GM19455 (cell line): ENCODE data around the gene MMP25.
"Not testable (repeated sequence)": the region's sequence is repeated elsewhere in the genome, so short reads cannot be mapped to it uniquely, and the experiment has no call there.

ENCODE experiments used
- ATAC-seq: cut with Tn5 transposase; IDR thresholded peaks from one replicate; pipeline ENCODE4 v1.9.1; 2021; ENCODE audit not compliant: unreplicated experiment

MMP25 gene

DNA sequence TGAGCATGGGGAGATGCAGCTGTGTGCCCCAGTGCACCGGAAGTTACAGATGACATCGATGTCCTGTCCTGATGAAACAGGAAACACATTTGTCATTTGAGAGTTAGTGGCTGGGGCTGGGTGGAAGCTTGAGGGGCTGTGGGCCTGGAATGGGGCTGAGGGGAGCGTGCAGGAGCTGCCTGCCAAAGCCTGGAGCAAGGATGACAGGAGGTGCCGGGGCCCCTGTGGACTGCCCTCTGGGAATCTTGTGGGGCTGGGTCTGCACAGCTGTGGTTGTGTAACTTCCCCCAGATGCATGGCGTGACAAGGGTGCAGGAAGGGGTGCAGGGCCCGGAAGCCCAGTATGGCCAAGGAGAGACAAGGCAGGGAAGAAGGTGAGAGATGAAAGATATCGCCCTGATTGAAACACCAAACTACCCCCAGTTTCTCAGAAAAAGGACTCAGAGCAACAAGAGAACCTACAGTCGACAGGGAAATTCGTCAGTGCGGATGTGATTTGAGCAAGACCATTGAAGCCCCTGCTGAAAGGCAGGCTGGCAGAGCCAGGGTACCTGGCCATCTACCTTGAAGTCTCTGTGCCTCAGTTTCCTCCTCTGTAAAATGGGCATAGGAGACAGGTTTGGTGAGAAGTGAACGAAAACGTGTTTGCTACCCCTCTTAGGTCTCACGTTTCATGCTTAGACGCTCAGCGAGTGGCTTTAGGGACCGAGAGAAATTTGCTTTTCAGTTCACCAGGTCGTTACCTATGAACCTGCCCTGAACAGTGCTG is 8.8 kb downstream of the MMP25 start:
- ATAC-seq = no peak

DNA sequence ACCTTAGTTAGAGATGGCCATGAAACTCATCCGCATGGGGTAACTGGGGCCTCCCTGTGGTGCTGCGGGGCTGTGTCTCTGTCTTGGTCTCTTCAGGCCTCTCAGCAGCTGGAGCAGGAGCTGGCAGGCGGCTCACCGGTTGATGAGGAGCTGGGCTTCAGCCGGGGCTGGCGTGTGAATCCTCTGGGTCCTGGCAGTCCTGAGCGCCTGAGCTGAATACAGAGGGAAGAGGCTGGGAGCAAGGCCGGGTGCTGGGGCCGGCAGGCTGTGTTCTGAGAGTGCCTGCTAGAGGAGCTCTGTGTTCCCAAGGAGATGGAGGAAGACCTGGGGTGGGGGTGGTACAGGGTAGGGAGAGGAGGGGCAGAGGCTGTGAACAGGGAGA is 9.4 kb downstream of the MMP25 start:
- not testable (repeated sequence) for ATAC-seq

DNA sequence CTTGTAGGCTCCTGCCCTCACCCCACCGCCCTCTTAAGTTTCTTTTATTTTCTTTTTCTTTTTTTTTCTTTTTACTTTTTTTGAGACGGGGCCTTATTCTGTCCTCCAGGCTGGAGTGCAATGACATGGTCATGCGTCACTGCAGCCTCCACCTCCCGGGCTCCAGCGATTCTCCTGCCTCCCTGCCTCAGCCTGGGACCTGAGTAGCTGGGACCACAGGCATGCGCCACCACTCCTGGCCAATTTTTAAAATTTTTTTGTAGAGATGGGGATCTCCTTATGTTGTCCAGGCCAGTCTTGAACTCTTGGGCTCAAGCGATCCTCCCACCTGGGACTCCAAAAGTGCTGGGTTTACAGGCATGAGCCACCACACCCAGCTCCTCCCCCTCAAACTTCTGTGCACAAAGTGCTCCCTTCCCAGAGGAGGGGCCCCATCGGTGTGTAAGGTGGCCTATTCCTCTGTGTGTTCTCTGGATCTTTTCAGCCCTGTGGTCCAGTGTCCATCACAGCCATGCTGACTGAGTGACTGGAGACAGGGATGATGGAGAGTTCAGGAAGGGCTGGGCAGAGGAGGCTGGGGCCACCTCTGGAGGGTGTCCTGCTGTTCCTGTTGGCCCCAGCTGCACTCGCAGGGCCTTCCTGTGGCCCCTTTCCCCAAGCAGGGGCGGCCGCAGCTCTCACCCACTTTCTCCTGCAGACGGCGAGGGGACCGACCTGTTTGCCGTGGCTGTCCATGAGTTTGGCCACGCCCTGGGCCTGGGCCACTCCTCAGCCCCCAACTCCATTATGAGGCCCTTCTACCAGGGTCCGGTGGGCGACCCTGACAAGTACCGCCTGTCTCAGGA is 10.2 kb downstream of the MMP25 start:
- no peak for ATAC-seq

DNA sequence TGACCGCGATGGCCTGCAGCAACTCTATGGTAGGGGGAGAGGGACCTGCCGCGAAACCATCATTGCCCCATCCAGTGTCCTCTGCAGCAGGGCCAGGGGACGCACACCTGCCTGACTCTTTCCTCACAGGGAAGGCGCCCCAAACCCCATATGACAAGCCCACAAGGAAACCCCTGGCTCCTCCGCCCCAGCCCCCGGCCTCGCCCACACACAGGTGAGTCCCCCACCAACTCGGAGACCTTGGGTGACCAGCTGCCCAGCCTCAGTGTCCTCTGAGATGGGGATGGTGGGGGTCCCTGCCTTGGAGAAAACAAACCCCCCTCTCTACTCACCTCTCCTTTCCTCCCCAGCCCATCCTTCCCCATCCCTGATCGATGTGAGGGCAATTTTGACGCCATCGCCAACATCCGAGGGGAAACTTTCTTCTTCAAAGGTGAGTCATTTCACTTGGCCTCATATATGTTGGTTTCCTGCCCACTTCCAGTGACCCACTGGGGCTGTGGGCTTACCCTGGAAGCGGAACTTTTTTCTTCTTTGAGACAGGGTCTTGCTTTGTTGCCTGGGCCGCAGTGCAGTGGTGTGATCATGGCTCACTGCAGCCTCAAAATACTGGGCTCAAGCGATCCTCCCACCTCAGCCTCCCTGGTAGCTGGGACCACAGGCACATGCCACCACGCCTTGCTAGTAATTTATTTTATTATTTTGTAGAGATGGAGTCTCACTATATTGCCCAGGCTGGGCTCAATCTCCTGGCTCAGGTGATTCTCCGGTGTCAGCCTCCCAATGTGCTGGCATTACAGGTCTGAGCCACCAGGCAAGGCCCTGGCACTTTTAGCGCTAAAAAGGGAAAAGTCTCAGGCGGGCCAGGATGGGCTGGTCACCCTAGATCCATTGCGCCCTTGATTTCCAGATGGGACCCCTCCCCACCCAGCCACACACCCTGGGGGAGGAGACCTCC is 11.1 kb downstream of the MMP25 start:
- ATAC-seq = no peak

DNA sequence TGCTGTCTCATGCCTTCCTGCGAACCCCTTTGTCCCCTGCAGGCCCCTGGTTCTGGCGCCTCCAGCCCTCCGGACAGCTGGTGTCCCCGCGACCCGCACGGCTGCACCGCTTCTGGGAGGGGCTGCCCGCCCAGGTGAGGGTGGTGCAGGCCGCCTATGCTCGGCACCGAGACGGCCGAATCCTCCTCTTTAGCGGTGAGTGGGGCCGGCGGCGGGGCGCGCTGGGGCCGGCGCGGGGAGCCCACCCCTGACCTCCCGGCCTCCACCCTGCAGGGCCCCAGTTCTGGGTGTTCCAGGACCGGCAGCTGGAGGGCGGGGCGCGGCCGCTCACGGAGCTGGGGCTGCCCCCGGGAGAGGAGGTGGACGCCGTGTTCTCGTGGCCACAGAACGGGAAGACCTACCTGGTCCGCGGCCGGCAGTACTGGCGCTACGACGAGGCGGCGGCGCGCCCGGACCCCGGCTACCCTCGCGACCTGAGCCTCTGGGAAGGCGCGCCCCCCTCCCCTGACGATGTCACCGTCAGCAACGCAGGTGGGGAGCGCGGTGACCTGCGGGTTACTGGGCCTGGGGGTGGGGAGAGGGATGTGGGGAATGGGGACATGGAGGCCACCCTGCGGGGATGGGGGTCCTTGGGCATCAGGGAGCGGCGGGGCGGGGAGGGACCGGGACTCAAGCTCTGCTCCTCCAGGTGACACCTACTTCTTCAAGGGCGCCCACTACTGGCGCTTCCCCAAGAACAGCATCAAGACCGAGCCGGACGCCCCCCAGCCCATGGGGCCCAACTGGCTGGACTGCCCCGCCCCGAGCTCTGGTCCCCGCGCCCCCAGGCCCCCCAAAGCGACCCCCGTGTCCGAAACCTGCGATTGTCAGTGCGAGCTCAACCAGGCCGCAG is 12.0 kb downstream of the MMP25 start:
- no peak for ATAC-seq

DNA sequence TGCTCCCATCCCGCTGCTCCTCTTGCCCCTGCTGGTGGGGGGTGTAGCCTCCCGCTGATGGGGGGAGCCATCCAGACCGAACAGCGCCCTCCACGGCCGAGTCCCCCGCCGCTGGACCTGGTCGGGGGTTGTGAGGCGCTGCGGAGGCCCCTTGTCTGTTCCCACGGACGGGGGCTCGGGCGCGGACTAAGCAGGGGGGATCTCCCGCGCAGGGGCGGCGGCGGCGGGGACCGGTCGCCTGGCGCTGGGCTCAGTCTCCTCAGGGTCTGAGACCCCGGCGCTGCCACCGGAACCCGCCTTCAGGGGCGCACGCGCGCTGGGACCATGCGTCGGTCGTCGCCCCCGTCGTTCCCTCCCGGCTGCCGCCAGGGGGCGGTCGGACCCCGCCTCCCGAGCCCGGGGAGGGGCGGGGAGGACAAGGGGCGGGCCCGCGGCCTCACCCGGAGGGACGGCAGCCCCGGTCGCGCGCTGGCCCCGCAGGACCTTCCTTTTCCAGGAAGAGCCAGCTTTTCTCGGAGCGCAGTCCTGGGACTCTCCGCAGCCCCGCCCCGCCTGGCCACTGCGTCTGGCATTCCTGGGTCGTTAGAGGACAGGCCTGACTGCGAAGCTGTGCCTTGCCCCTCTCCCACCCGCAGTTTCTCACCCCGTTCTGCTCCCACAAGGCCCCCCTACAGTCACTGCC is 12.8 kb downstream of the MMP25 start:
- ATAC-seq = no peak

DNA sequence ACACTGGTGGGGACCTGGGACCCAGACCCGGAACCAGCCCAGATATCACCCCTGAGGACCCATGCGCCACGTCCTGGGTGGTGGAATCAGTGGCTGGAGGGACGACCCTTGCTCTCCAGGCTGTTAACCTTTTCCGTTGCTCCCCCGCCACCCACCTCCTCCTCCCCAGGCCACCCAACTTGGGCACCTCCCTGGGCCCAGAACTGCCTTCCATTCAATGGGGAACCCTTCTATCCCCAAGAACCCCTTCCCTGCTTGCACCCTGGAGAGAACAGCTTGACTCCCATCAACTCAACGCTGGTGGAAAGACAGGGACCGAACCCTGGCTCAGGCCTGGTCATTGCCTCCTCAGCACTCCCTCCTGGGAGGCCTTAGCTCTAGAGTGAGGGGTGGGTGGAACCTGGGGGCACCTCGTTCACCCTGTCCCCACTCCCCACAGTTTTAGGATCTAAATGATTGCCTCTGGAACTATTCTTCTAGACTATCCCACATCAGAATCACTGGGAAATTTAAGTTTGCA is 13.4 kb downstream of the MMP25 start:
- no peak for ATAC-seq

DNA sequence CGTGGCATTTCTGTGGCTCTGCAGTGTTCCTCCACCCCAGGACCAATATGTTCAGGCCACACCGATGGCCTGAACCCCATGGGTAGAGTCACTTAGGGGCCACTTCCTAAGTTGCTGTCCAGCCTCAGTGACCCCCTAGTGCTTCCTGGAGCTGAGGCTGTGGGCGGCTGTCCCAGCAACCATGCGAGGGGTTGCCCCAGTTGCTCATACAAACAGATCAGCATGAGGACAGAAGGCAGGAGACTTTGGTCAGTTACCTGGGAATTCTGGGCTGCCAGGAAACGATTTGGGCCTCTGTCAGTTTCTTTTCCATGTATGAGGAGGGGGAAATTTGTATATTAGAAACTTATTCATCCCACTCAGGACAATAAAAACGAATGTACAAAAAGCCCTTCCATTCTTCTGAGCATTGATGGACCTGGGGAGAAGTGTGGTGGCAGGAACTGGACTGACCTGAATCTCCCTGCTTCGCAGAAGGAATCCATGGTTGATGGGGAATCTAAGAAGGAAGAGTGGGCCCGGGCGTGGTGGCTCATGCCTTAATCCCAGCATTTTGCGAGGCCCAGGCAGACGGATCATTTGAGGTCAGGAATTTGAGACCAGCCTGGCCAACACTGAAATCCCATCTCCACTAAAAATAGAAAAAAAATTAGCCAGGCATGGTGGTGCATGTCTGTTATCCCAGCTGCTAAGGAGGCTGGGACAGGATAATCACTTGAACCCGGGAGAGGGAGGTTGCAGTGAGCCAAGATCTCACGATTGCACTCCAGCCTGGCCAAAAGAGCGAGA is 14.2 kb downstream of the MMP25 start:
- no peak for ATAC-seq

DNA sequence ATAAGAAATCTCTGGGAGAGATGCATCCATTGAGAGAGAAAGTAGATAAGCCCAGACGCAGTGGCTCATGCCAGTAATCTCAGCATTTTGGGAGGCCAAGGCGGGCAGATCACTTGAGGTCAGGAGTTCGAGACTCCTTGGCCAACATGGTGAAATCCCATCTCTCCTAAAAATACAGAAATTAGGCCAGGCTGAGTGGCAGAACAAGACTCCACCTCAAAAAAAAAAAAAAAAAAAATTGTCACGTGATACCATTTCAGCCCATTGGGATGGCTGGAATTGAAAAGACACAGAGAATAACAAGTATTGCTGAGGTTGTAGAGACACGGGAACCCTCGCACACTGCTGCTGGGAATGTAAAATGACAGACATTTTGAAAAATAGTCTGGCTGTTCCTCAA is 16.2 kb downstream of the MMP25 start:
- no peak for ATAC-seq

DNA sequence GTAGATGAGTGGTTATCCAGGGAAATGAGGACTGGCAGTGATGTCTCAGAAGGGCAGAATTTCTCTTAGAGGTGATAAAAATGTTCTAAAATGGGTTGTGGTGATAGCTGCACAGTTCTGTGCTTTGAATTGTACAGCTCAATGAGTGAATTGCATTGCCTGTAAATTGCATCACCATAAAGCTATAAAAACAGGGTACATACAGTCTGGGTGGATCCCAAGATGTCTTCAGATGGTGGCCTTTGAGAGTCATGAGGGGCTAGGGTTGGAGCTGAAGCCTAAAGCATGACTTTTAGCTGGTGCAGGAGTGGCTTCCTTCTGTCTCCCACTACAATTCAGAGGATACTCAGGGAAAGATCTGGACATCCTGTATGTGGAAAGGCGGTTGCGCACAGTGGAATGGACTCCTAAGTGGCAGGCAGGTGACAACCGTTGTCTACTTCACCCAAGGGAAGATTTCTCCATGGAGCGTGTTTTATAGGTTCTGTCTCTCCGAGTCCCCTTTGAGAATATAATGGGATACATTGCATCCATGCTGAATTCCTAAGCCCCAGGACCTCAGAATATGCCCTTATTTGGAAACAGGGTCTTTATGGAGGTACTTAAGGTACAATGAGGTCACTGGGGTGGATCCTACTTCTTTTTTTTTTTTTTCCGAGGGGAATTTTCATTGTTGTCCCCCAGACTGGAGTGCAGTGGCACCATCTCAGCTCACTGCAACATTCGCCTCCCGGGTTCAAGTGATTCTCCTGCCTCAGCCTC is 17.4 kb downstream of the MMP25 start:
- no peak for ATAC-seq

DNA sequence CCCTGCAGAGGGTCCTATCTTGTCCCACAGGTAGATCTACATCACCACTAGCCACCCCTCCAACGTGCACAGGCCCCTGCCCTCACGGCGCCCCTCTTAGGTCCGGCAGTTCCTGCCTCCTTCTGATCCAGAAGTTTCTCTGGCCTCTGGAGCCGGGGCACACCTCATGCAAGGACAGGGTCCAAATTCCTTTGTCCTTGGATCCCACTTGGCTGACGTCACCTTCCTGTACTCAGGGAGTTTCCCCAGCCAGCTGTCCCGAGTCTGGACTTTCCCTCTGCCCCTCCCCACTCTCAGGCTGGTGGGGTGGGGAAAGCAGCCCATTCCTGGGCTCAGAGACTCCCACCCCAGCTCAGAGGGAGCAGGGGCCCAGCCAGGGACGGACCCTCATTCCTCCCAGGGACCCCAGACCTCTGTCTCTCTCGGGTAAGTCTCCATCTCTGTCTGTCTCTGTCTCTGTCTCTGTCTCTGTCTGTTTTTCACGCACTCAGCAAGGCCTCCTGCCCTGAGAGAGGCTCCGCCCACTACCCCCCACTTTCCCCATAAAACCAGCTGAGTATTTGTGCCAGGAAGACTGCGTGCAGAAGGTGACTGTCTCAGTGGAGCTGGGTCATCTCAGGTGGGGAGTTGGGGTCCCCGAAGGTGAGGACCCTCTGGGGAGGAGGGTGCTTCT is 18.8 kb downstream of the MMP25 start, which contains the start of gene IL32:
TSS of gene IL32 (plus strand) at position 572 of the 673 bp plus-strand sequence. CDS start 172 bp downstream, outside the sequence.
- ATAC-seq = no peak

DNA sequence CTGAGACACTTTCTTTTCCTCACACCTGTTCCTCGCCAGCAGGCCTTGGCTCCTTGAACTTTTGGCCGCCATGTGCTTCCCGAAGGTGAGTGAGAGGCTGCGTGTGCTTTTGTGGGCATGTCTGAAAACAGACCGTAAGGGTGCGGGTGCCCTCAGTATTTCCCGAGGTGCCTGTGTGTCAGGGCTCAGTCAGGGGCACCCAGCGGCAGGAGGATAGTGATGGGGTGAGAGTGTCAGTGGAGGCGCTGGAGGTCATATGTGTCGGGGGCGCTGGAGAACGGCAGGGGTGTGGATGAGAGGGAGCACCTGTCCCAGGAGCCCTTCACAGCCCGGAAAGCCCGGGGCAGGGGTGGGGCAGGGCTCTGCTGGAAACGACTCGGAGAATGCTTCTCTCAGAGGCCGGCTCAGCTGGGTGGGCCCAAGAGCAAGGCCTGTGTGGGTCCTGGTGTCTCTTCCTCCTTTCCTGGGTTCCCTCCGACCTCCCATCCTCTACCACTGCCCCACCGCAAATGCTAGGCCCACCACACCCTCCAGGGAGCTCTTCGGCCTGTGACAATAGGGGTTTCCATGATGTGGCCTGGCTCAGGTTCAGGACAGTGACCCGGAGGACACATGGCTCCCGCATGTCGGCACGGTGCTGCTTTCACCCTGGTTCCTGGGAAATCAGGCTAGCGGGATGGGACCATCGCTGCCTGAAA is 19.5 kb downstream of the MMP25 start:
- no peak for ATAC-seq

DNA sequence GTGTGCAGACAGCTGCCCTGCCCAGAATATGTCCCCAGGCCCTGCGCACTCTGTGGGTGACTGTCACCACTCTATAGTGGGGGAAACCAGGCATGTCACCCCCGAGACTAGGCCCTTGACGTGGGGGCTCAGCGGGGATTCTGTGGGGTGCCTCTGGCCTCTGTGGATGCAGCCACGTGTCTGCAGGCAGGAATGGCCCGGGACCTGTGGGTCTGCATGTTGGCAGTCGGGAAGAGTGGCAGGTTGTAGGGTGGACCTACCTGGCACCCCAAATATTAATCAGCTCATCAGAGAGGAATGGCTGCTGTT is 20.0 kb downstream of the MMP25 start:
- ATAC-seq = no peak

DNA sequence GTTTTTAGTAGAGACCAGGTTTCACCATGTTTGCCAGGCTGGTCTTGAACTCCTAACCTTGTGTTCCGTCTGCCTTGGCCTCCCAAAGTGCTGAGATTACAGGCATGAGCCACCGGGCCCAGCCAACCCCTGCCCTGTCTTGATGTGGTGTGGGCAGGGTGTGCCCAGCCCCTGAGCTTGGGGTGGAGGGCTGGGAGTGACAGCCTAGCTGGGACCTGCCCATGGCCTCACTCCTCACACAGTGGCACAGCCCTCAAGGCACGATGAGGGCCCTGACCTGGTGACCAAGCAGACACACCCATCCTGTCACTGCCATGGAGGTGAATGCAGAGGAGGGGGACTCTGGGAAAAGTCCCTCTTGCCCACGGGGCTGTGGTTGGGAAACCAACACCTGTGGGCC is 22.1 kb downstream of the MMP25 start:
- no peak for ATAC-seq

DNA sequence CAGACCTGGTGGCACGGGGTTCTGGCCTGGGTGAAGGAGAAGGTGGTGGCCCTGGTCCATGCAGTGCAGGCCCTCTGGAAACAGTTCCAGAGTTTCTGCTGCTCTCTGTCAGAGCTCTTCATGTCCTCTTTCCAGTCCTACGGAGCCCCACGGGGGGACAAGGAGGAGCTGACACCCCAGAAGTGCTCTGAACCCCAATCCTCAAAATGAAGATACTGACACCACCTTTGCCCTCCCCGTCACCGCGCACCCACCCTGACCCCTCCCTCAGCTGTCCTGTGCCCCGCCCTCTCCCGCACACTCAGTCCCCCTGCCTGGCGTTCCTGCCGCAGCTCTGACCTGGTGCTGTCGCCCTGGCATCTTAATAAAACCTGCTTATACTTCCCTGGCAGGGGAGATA is 22.8 kb downstream of the MMP25 start:
- not testable (repeated sequence) for ATAC-seq

DNA sequence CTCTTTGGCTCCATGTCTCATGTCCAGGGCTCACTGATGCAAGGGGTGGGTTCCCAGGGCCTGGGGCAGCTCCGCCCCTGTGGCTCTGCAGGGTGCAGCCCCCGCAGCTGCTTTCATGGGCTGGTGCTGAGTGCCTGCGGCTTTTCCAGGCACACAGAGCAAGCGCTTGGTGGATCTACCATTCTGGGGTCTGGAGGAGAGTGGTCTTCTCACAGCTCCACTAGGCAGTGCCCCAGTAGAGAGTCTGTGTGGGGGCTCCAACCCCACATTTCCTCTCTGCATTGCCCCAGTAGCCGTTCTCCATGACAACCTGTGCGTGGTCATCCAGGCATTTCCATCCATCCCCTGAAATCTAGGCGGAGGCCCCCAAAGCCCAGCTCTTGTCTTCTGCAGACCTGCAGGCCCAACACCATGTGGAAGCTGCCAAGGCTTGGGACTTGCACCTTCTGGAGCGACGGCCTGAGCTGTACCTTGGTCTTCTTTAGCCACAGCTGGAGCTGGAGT is 24.3 kb downstream of the MMP25 start:
- no peak for ATAC-seq

DNA sequence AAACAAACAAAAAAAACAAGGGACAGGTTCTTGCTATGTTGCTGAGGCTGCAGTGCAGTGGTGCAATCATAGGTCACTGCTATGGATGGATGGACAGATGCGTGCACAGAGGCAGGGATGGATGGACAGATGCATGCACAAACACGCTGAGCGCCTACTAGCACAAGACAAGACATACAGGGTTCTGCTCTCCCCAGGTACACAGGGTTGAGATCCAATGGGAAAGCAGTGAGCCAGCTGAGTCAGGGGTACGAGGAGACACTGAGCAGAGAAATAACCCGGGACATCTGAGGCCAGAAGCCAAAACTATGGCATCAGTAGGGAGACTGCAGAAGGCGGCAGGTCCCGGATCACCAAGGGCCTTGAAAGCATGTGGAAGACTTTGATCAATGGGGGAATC is 25.3 kb downstream of the MMP25 start:
- ATAC-seq = no peak
